ENCODE data around the gene IRF2BPL.

The IRF2BPL gene

GRCh38 chr14:77053046-77053841 lies 24.7 kb upstream of the IRF2BPL start:
- peak; percentile 45 to 67 for DNase-seq (ENCODE audit: low read depth in 2 of 2)

GRCh38 chr14:77052281-77053044 lies 24.0 kb upstream of the IRF2BPL start:
- DNase-seq (ENCODE audit: low read depth in 2 of 2) = no peak

- DNase-seq (ENCODE audit: low read depth in 2 of 2) = no peak
Measured at GRCh38 chr14:77051116-77051515, 22.6 kb upstream of the IRF2BPL start.

GRCh38 chr14:77046721-77047120 lies 18.2 kb upstream of the IRF2BPL start:
- DNase-seq (ENCODE audit: low read depth in 2 of 2) = no peak

- DNase-seq (ENCODE audit: low read depth in 2 of 2) = no peak
Measured at GRCh38 chr14:77045238-77046162, 17.0 kb upstream of the IRF2BPL start.

GRCh38 chr14:77044783-77045237 lies 16.3 kb upstream of the IRF2BPL start:
- no peak for DNase-seq (ENCODE audit: low read depth in 2 of 2)

- no peak for DNase-seq (ENCODE audit: low read depth in 2 of 2)
Measured at GRCh38 chr14:77043984-77044485, 15.5 kb upstream of the IRF2BPL start.

GRCh38 chr14:77043177-77043983 lies 14.9 kb upstream of the IRF2BPL start:
- no peak for DNase-seq (ENCODE audit: low read depth in 2 of 2)

- no peak for DNase-seq (ENCODE audit: low read depth in 2 of 2)
Measured at GRCh38 chr14:77041881-77042545, 13.5 kb upstream of the IRF2BPL start.

- DNase-seq (ENCODE audit: low read depth in 2 of 2) = no peak
Measured at GRCh38 chr14:77040741-77041653, 12.5 kb upstream of the IRF2BPL start.

GRCh38 chr14:77040059-77040740 lies 11.7 kb upstream of the IRF2BPL start:
- DNase-seq (ENCODE audit: low read depth in 2 of 2) = peak; percentile 89 to 96

GRCh38 chr14:77039285-77040058 lies 11.0 kb upstream of the IRF2BPL start:
- no peak for DNase-seq (ENCODE audit: low read depth in 2 of 2)

- DNase-seq (ENCODE audit: low read depth in 2 of 2) = no peak
Measured at GRCh38 chr14:77037938-77038568, 9.5 kb upstream of the IRF2BPL start.

GRCh38 chr14:77037215-77037937 lies 8.9 kb upstream of the IRF2BPL start:
- DNase-seq (ENCODE audit: low read depth in 2 of 2) = no peak

- DNase-seq (ENCODE audit: low read depth in 2 of 2) = no peak
Measured at GRCh38 chr14:77036484-77037214, 8.1 kb upstream of the IRF2BPL start.

GRCh38 chr14:77035267-77035666 lies 6.8 kb upstream of the IRF2BPL start:
- no peak for DNase-seq (ENCODE audit: low read depth in 2 of 2)

Data from stimulated activated CD4-positive, alpha-beta T cell treated with anti-CD3 and anti-CD28 coated beads, Interleukin-1b, Interleukin-23, amount 100 ng/mL, for 1 hour (primary cell).